ENCODE data around the gene NTM. TPM values are rescaled to one million over a fixed set of nuclear protein-coding genes. Genes with fewer than 3 reads are reported as not detected.

The NTM gene
- total and polyA plus RNA-seq, 2 of the 8 experiments (the other 6 are each of a cell fraction or from before 2014, with no cell fraction given): 13.4 to 20.0 TPM

GRCh38 chr11:132147464-132147863, 777.0 kb downstream of the NTM start:
- 89% methylated on average over 7 of the region's 7 CpGs; no CpG with 5 or more reads in 1 of the 2 experiments for WGBS, 2 experiments (ENCODE audit: extremely low coverage in 1 of 2, insufficient coverage in 1 of 2, insufficient read length in 1 of 2, insufficient replicate concordance in 2 of 2, low coverage in 1 of 2, low lambda C conversion rate in 2 of 2, missing lambda C conversion rate in 1 of 2)
- H3K27me3 ChIP-seq (replicated peaks in 1 of 4; ENCODE audit: control insufficient read depth in 3 of 4, extremely low read depth in 1 of 4, insufficient read depth in 3 of 4, low read length in 3 of 4): no peaks in the 10 kb centered on the region
- no peak overlapping the region for H2AFZ ChIP-seq (ENCODE audit: low read length)
- DNase-seq (ENCODE audit: low read depth in 1 of 2, low spot score in 2 of 2): no peak
- no peak overlapping the region for H4K5ac ChIP-seq (ENCODE audit: insufficient read length, low read depth, low read length)
- H4K91ac ChIP-seq (replicated peaks; ENCODE audit: insufficient read length, low read length): no peak overlapping the region
- H2BK15ac ChIP-seq (ENCODE audit: low read length): no peak overlapping the region
- POLR2A ChIA-PET (ENCODE audit: partially characterized antibody): no interaction called here
- no peaks in the 10 kb centered on the region for H4K20me1 ChIP-seq (replicated peaks in 1 of 2; ENCODE audit: control insufficient read depth in 1 of 2, insufficient read depth in 2 of 2, low read length in 2 of 2)
- no peak overlapping the region for H2BK20ac ChIP-seq (ENCODE audit: low read length)
- no peak for FAIRE-seq
- H3K56ac ChIP-seq (replicated peaks; ENCODE audit: insufficient read length, low read depth, low read length): no peak overlapping the region
- H3K18ac ChIP-seq (ENCODE audit: extremely low read depth, low read length): no peak overlapping the region
- no peak overlapping the region for H2BK12ac ChIP-seq (ENCODE audit: low read depth, low read length)
- no peak overlapping the region for H3K14ac ChIP-seq (ENCODE audit: insufficient read length)
- H3K9ac ChIP-seq (replicated peaks in 1 of 4; ENCODE audit: extremely low read depth in 1 of 4, low read depth in 3 of 4, low read length in 3 of 4): no peak overlapping the region
- no peak overlapping the region for H2BK120ac ChIP-seq (replicated peaks; ENCODE audit: low read depth, low read length)
- H3K36me3 ChIP-seq (ENCODE audit: control insufficient read depth in 2 of 4, insufficient read depth in 4 of 4, low read length in 3 of 4): no peaks in the 10 kb centered on the region; a peak in 1 of 8 replicates
- no peak overlapping the region for H3K27ac ChIP-seq (ENCODE audit: low read depth, low read length)
- no peaks in the 10 kb centered on the region for H3K23me2 ChIP-seq (ENCODE audit: low read depth, low read length)
- no peaks in the 10 kb centered on the region for H3K79me1 ChIP-seq (ENCODE audit: low read depth, low read length)
- no peak overlapping the region for H2AK5ac ChIP-seq (ENCODE audit: low read depth, low read length)
- H3K4me1 ChIP-seq (replicated peaks in 1 of 4; ENCODE audit: control insufficient read depth in 3 of 4, insufficient read depth in 4 of 4, low read length in 3 of 4): no peaks in the 10 kb centered on the region; a peak in 1 of 7 replicates
- no peak overlapping the region for H2BK5ac ChIP-seq (ENCODE audit: low read depth, low read length)
- H3K23ac ChIP-seq (ENCODE audit: insufficient read length): no peak overlapping the region
- H3K4me3 ChIP-seq (ENCODE audit: extremely low read depth in 1 of 4, insufficient read depth in 2 of 4, low read depth in 3 of 4, low read length in 4 of 4): no peak overlapping the region
- CTCF ChIA-PET (ENCODE audit: partially characterized antibody): interaction anchor here (0.7 to 1.8 kb wide), 9 partner anchors 11 to 1583 kb away, joined by 3 to 12 read pairs (median 4); no protein-coding TSS in a partner anchor
- H3K79me2 ChIP-seq (ENCODE audit: control insufficient read depth in 1 of 2, insufficient read depth in 2 of 2, low read length in 2 of 2): no peaks in the 10 kb centered on the region
- H3K9me3 ChIP-seq (ENCODE audit: insufficient read depth in 2 of 2, low read depth in 1 of 2, low read length in 1 of 2): peaks cover 3 to 5% of the 10 kb centered on the region in 2 experiments; a peak in 1 of 4 replicates
- TF ChIP-seq SUZ12 (IDR thresholded peaks at IDR 0.05; ENCODE audit: low read length) (no peak), TCF12 (IDR thresholded peaks at IDR 0.05; ENCODE audit: low read depth, low read length) (no peak), BRCA1 (IDR thresholded peaks at IDR 0.05; ENCODE audit: low read depth, low read length) (no peak), SP2 (IDR thresholded peaks at IDR 0.05; ENCODE audit: low read length) (no peak), EZH2 (IDR thresholded peaks at IDR 0.05; ENCODE audit: low read depth, low read length, severe bottlenecking) (no peak), RBBP5 (IDR thresholded peaks at IDR 0.05; ENCODE audit: borderline replicate concordance, low read depth, low read length) (no peak), RNF2 (IDR thresholded peaks at IDR 0.05; ENCODE audit: borderline replicate concordance, low read depth, low read length, missing control alignments, poor library complexity, severe bottlenecking) (no peak), GTF2F1 (IDR thresholded peaks at IDR 0.05; ENCODE audit: borderline replicate concordance, low read depth, low read length) (no peak)
- H4K8ac ChIP-seq (ENCODE audit: extremely low read depth, insufficient read depth, low read length): no peak overlapping the region
- no peak overlapping the region for H3K4me2 ChIP-seq (ENCODE audit: insufficient read depth in 1 of 2, low read depth in 2 of 2, low read length in 2 of 2)
- no peak overlapping the region for H3K4ac ChIP-seq (replicated peaks; ENCODE audit: insufficient read length, low read depth, low read length)
